Smooth muscle cell (in vitro differentiated cells): ENCODE results near the gene GPC1. TPM values are rescaled to one million over a fixed set of nuclear protein-coding genes. Genes with fewer than 3 reads are reported as not detected.

Source experiments
- DNase-seq: peaks from one replicate; lab custom pipeline; 2025; ENCODE audit not compliant: unreplicated experiment; lab: John Stamatoyannopoulos, UW
- H2AFZ ChIP-seq: fragments of 200-600 bp; sonication (generic); 2 replicates; pipeline ENCODE4 v1.6.0; 2016; ENCODE audit warnings: antibody characterized with exemption, low read depth, mild to moderate bottlenecking
- H3F3A ChIP-seq: fragments of 200-600 bp; sonication (generic); 2 replicates; pipeline ENCODE4 v1.6.0; 2017; ENCODE audit warnings: antibody characterized with exemption, low read depth
- H3K27ac ChIP-seq: fragments of 200-600 bp; sonication (generic); 2 replicates; pipeline ENCODE4 v1.5.1; 2016; ENCODE audit warnings: low read depth, mild to moderate bottlenecking
- H3K27me3 ChIP-seq: fragments of 200-600 bp; sonication (generic); 2 replicates; pipeline ENCODE4 v1.6.1; 2016; ENCODE audit warnings: low read depth, mild to moderate bottlenecking
- H3K36me3 ChIP-seq: fragments of 200-600 bp; sonication (generic); 2 replicates; pipeline ENCODE4 v1.5.1; 2016; ENCODE audit warnings: low read depth
- H3K4me1 ChIP-seq: fragments of 200-600 bp; sonication (generic); 2 replicates; pipeline ENCODE4 v1.5.1; 2016; ENCODE audit warnings: low read depth
- H3K4me2 ChIP-seq: fragments of 200-600 bp; sonication (generic); 2 replicates; pipeline ENCODE4 v1.6.0; 2016; ENCODE audit warnings: mild to moderate bottlenecking
- H3K4me3 ChIP-seq: fragments of 200-600 bp; sonication (generic); 2 replicates; pipeline ENCODE4 v1.5.1; 2016; ENCODE audit warnings: mild to moderate bottlenecking
- H3K79me2 ChIP-seq: fragments of 200-600 bp; sonication (generic); 2 replicates; pipeline ENCODE4 v1.6.0; 2016; ENCODE audit warnings: low read depth, mild to moderate bottlenecking
- H3K9ac ChIP-seq: fragments of 200-600 bp; sonication (generic); 2 replicates; pipeline ENCODE4 v1.6.0; 2016; ENCODE audit warnings: low read depth
- H3K9me3 ChIP-seq: fragments of 200-600 bp; sonication (generic); replicated peaks from 2 replicates; pipeline ENCODE4 v1.5.1; 2016; ENCODE audit warnings: low read depth
- H4K20me1 ChIP-seq: fragments of 200-600 bp; sonication (generic); 2 replicates; pipeline ENCODE4 v1.6.0; 2016; ENCODE audit warnings: low read depth
- CTCF ChIP-seq: fragments of 200-600 bp; sonication (generic); IDR thresholded peaks from 2 replicates; pipeline ENCODE4 v1.5.1; 2017; ENCODE audit warnings: borderline replicate concordance, mild to moderate bottlenecking, antibody characterized with exemption; ENCODE audit not compliant: insufficient read depth, poor library complexity, severe bottlenecking
- WGBS: methylation state at CpG from one replicate; pipeline ENCODE4 v1.1.7; 2016; ENCODE audit warnings: low lambda C conversion rate; 5-methylcytosine and 5-hydroxymethylcytosine counted together
- polyA plus RNA-seq: library from polyadenylated mRNA; unstranded; fragments of >200 nt; fragmentation: Nextera tagmentation; extraction: Ambion mirVana; gene quantifications from 2 replicates; pipeline ENCODE4 v1.2.1, GENCODE V29; 2016
- total RNA-seq: library from RNA; depleted of rRNA; stranded (reverse); fragments of >200 nt; gene quantifications from 2 replicates; pipeline ENCODE4 v1.2.3, GENCODE V29; 2014

Gene GPC1
- total and polyA plus RNA-seq, 2 experiments from 2014 or later: 88.9 to 221 TPM

GRCh38 chr2:240429341-240429871 lies 6.1 kb upstream of the GPC1 start:
- Histone ChIP-seq H3K36me3 (no peaks in the 10 kb centered on the region), H3K4me1 (peaks cover 3% of the 10 kb centered on the region), H3K27ac (no peak overlapping the region), H3K9ac (no peak overlapping the region), H3K4me3 (no peak overlapping the region), H2AFZ (no peak overlapping the region), H3K4me2 (no peak overlapping the region), H3K9me3 (no peaks in the 10 kb centered on the region), H3F3A (no peaks in the 10 kb centered on the region), H4K20me1 (no peaks in the 10 kb centered on the region), H3K79me2 (no peaks in the 10 kb centered on the region), H3K27me3 (no peaks in the 10 kb centered on the region)
- no peak for DNase-seq
- WGBS: 87% methylated on average over 10 of the region's 10 CpGs
- no peak for TF ChIP-seq CTCF

GRCh38 chr2:240429872-240430491 lies 5.5 kb upstream of the GPC1 start:
- Histone ChIP-seq H3K4me1 (peaks cover 9% of the 10 kb centered on the region), H3K79me2 (no peaks in the 10 kb centered on the region), H2AFZ (no peak overlapping the region), H3K4me3 (no peak overlapping the region), H3K9me3 (no peaks in the 10 kb centered on the region), H3K27ac (no peak overlapping the region), H3F3A (no peaks in the 10 kb centered on the region), H3K27me3 (no peaks in the 10 kb centered on the region), H4K20me1 (no peaks in the 10 kb centered on the region), H3K9ac (no peak overlapping the region), H3K36me3 (no peaks in the 10 kb centered on the region), H3K4me2 (no peak overlapping the region)
- no peak for DNase-seq
- TF ChIP-seq CTCF: no peak
- 88% methylated on average over 14 of the region's 14 CpGs for WGBS

- Histone ChIP-seq H3K4me2 (no peak overlapping the region), H3K4me1 (peaks cover 9% of the 10 kb centered on the region), H3K27me3 (no peaks in the 10 kb centered on the region), H3K4me3 (no peak overlapping the region), H3K27ac (no peak overlapping the region), H3F3A (no peaks in the 10 kb centered on the region), H4K20me1 (no peaks in the 10 kb centered on the region), H3K9ac (no peak overlapping the region), H3K9me3 (no peaks in the 10 kb centered on the region), H3K79me2 (no peaks in the 10 kb centered on the region), H3K36me3 (no peaks in the 10 kb centered on the region), H2AFZ (no peak overlapping the region)
- TF ChIP-seq CTCF: no peak
- no peak for DNase-seq
- WGBS: 91% methylated on average over 5 of the region's 5 CpGs
Measured at GRCh38 chr2:240430595-240430994, 4.9 kb upstream of the GPC1 start.

GRCh38 chr2:240431271-240431660 lies 4.2 kb upstream of the GPC1 start:
- no peak overlapping the region for H2AFZ ChIP-seq
- H3K4me2 ChIP-seq: no peak overlapping the region
- H3K9ac ChIP-seq: no peak overlapping the region
- H3K79me2 ChIP-seq: peaks cover 4% of the 10 kb centered on the region
- H3F3A ChIP-seq: no peaks in the 10 kb centered on the region
- H3K4me3 ChIP-seq: no peak overlapping the region
- TF ChIP-seq CTCF: no peak
- 88% methylated on average over 3 of the region's 3 CpGs for WGBS
- H3K27ac ChIP-seq: no peak overlapping the region
- H4K20me1 ChIP-seq: peaks cover 2% of the 10 kb centered on the region
- no peak for DNase-seq
- H3K9me3 ChIP-seq: no peaks in the 10 kb centered on the region
- H3K36me3 ChIP-seq: no peaks in the 10 kb centered on the region
- H3K4me1 ChIP-seq: peaks cover 9% of the 10 kb centered on the region
- H3K27me3 ChIP-seq: no peaks in the 10 kb centered on the region
